ENCODE measurements around the gene CCL14.
"Not testable (repeated sequence)": the region's sequence is repeated elsewhere in the genome, so short reads cannot be mapped to it uniquely, and the experiment has no call there.

The CCL14 gene

GRCh38 chr17:36016555-36016954 lies 30.0 kb upstream of the CCL14 start:
- Histone ChIP-seq H3K23ac (ENCODE audit: low read length) (no peak overlapping the region), H3K4ac (ENCODE audit: low read depth, low read length) (no peak overlapping the region), H2AFZ (ENCODE audit: insufficient read depth, low read length, poor library complexity) (no peak overlapping the region), H3K4me3 (ENCODE audit: low read depth, low read length) (no peak overlapping the region), H3K4me2 (ENCODE audit: low read length) (no peak overlapping the region), H2BK5ac (ENCODE audit: low read depth, low read length, poor library complexity) (no peak overlapping the region), H3K79me2 (ENCODE audit: control insufficient read depth, insufficient read depth, low read length, poor library complexity) (no peaks in the 10 kb centered on the region), H2BK12ac (ENCODE audit: low read length) (no peak overlapping the region), H2AK5ac (ENCODE audit: low read length) (no peak overlapping the region), H3K18ac (ENCODE audit: low read length) (no peak overlapping the region), H3K9me3 (ENCODE audit: insufficient read depth, low read depth, low read length) (peaks cover 7% of the 10 kb centered on the region), H4K12ac (ENCODE audit: low read depth, low read length) (no peak overlapping the region), H3K27me3 (ENCODE audit: insufficient read depth, low read length) (no peaks in the 10 kb centered on the region), H3K14ac (ENCODE audit: low read length) (no peak overlapping the region), H3K27ac (ENCODE audit: low read depth, low read length) (no peak overlapping the region), H4K91ac (ENCODE audit: low read depth, low read length) (no peak overlapping the region), H3K4me1 (ENCODE audit: control insufficient read depth in 1 of 2, insufficient read depth in 2 of 2, low read length in 2 of 2) (no peaks in the 10 kb centered on the region), H4K8ac (ENCODE audit: low read depth, low read length) (no peak overlapping the region), H2BK120ac (ENCODE audit: insufficient read depth, low read length, poor library complexity) (no peak overlapping the region), H3K36me3 (ENCODE audit: control insufficient read depth in 1 of 2, insufficient read depth in 2 of 2, low read length in 2 of 2) (no peaks in the 10 kb centered on the region), H3K9ac (ENCODE audit: low read length) (no peak overlapping the region), H3K79me1 (ENCODE audit: low read length) (no peaks in the 10 kb centered on the region)
- no CpG with 5 or more reads among the region's 2 CpGs for WGBS (ENCODE audit: extremely low coverage, insufficient coverage, insufficient read length)
- DNase-seq = no peak

GRCh38 chr17:36015895-36016294 lies 29.4 kb upstream of the CCL14 start:
- H3K23ac ChIP-seq (ENCODE audit: low read length) = not testable (repeated sequence)

GRCh38 chr17:36014946-36015345 lies 28.4 kb upstream of the CCL14 start:
- H3K9ac ChIP-seq (ENCODE audit: low read length) = no peak overlapping the region
- no peak overlapping the region for H3K4me3 ChIP-seq (ENCODE audit: low read depth, low read length)
- H3K36me3 ChIP-seq (ENCODE audit: control insufficient read depth in 1 of 2, insufficient read depth in 2 of 2, low read length in 2 of 2) = no peaks in the 10 kb centered on the region
- no peak overlapping the region for H3K23ac ChIP-seq (ENCODE audit: low read length)
- H4K91ac ChIP-seq (ENCODE audit: low read depth, low read length) = no peak overlapping the region
- H4K12ac ChIP-seq (ENCODE audit: low read depth, low read length) = no peak overlapping the region
- H3K4me2 ChIP-seq (ENCODE audit: low read length) = no peak overlapping the region
- no peak overlapping the region for H2BK120ac ChIP-seq (ENCODE audit: insufficient read depth, low read length, poor library complexity)
- no peak overlapping the region for H2BK12ac ChIP-seq (ENCODE audit: low read length)
- H3K79me2 ChIP-seq (ENCODE audit: control insufficient read depth, insufficient read depth, low read length, poor library complexity) = no peaks in the 10 kb centered on the region
- H3K9me3 ChIP-seq (ENCODE audit: insufficient read depth, low read depth, low read length) = peaks cover 7% of the 10 kb centered on the region
- no peak overlapping the region for H4K8ac ChIP-seq (ENCODE audit: low read depth, low read length)
- no peak overlapping the region for H3K18ac ChIP-seq (ENCODE audit: low read length)
- H3K27ac ChIP-seq (ENCODE audit: low read depth, low read length) = no peak overlapping the region
- H2AK5ac ChIP-seq (ENCODE audit: low read length) = no peak overlapping the region
- DNase-seq = no peak
- H2BK5ac ChIP-seq (ENCODE audit: low read depth, low read length, poor library complexity) = no peak overlapping the region
- H3K79me1 ChIP-seq (ENCODE audit: low read length) = no peaks in the 10 kb centered on the region
- no peak overlapping the region for H2AFZ ChIP-seq (ENCODE audit: insufficient read depth, low read length, poor library complexity)
- H3K4me1 ChIP-seq (ENCODE audit: control insufficient read depth in 1 of 2, insufficient read depth in 2 of 2, low read length in 2 of 2) = no peaks in the 10 kb centered on the region
- H3K27me3 ChIP-seq (ENCODE audit: insufficient read depth, low read length) = no peaks in the 10 kb centered on the region
- no CpG with 5 or more reads among the region's 5 CpGs for WGBS (ENCODE audit: extremely low coverage, insufficient coverage, insufficient read length)
- no peak overlapping the region for H3K14ac ChIP-seq (ENCODE audit: low read length)
- H3K4ac ChIP-seq (ENCODE audit: low read depth, low read length) = no peak overlapping the region

More at GRCh38 chr17:36015895-36016294, 29.4 kb upstream of the CCL14 start:
- H2AK5ac ChIP-seq (ENCODE audit: low read length); DNase-seq; H4K91ac ChIP-seq (ENCODE audit: low read depth, low read length); H3K4ac ChIP-seq (ENCODE audit: low read depth, low read length); H3K14ac ChIP-seq (ENCODE audit: low read length); H3K9ac ChIP-seq (ENCODE audit: low read length); H2AFZ ChIP-seq (ENCODE audit: insufficient read depth, low read length, poor library complexity); H3K36me3 ChIP-seq (ENCODE audit: control insufficient read depth in 1 of 2, insufficient read depth in 2 of 2, low read length in 2 of 2); H3K4me1 ChIP-seq (ENCODE audit: control insufficient read depth in 1 of 2, insufficient read depth in 2 of 2, low read length in 2 of 2); H2BK120ac ChIP-seq (ENCODE audit: insufficient read depth, low read length, poor library complexity); H3K27ac ChIP-seq (ENCODE audit: low read depth, low read length); H3K18ac ChIP-seq (ENCODE audit: low read length); H4K12ac ChIP-seq (ENCODE audit: low read depth, low read length); H3K79me1 ChIP-seq (ENCODE audit: low read length); H3K79me2 ChIP-seq (ENCODE audit: control insufficient read depth, insufficient read depth, low read length, poor library complexity); H2BK12ac ChIP-seq (ENCODE audit: low read length); H3K9me3 ChIP-seq (ENCODE audit: insufficient read depth, low read depth, low read length); H3K4me3 ChIP-seq (ENCODE audit: low read depth, low read length); H4K8ac ChIP-seq (ENCODE audit: low read depth, low read length); H3K4me2 ChIP-seq (ENCODE audit: low read length); H2BK5ac ChIP-seq (ENCODE audit: low read depth, low read length, poor library complexity); H3K27me3 ChIP-seq (ENCODE audit: insufficient read depth, low read length): not testable (repeated sequence)
- WGBS (ENCODE audit: extremely low coverage, insufficient coverage, insufficient read length) = no CpG with 5 or more reads among the region's 4 CpGs

- no peak overlapping the region for H3K23ac ChIP-seq (ENCODE audit: low read length)
- no peak overlapping the region for H2AFZ ChIP-seq (ENCODE audit: insufficient read depth, low read length, poor library complexity)
- no peak overlapping the region for H3K4me3 ChIP-seq (ENCODE audit: low read depth, low read length)
- no peaks in the 10 kb centered on the region for H3K36me3 ChIP-seq (ENCODE audit: control insufficient read depth in 1 of 2, insufficient read depth in 2 of 2, low read length in 2 of 2)
- no peaks in the 10 kb centered on the region for H3K79me2 ChIP-seq (ENCODE audit: control insufficient read depth, insufficient read depth, low read length, poor library complexity)
- no peak overlapping the region for H3K27ac ChIP-seq (ENCODE audit: low read depth, low read length)
- H3K4me1 ChIP-seq (ENCODE audit: control insufficient read depth in 1 of 2, insufficient read depth in 2 of 2, low read length in 2 of 2) = no peaks in the 10 kb centered on the region
- H2AK5ac ChIP-seq (ENCODE audit: low read length) = no peak overlapping the region
- WGBS (ENCODE audit: extremely low coverage, insufficient coverage, insufficient read length) = no CpG with 5 or more reads among the region's 2 CpGs
- H3K9ac ChIP-seq (ENCODE audit: low read length) = no peak overlapping the region
- no peaks in the 10 kb centered on the region for H3K27me3 ChIP-seq (ENCODE audit: insufficient read depth, low read length)
- H2BK5ac ChIP-seq (ENCODE audit: low read depth, low read length, poor library complexity) = no peak overlapping the region
- no peak for DNase-seq
- H3K18ac ChIP-seq (ENCODE audit: low read length) = no peak overlapping the region
- H3K4ac ChIP-seq (ENCODE audit: low read depth, low read length) = no peak overlapping the region
- H2BK12ac ChIP-seq (ENCODE audit: low read length) = no peak overlapping the region
- no peak overlapping the region for H4K12ac ChIP-seq (ENCODE audit: low read depth, low read length)
- no peak overlapping the region for H3K4me2 ChIP-seq (ENCODE audit: low read length)
- H3K79me1 ChIP-seq (ENCODE audit: low read length) = no peaks in the 10 kb centered on the region
- H2BK120ac ChIP-seq (ENCODE audit: insufficient read depth, low read length, poor library complexity) = no peak overlapping the region
- H3K9me3 ChIP-seq (ENCODE audit: insufficient read depth, low read depth, low read length) = peaks cover 17% of the 10 kb centered on the region
- no peak overlapping the region for H3K14ac ChIP-seq (ENCODE audit: low read length)
- H4K8ac ChIP-seq (ENCODE audit: low read depth, low read length) = no peak overlapping the region
- no peak overlapping the region for H4K91ac ChIP-seq (ENCODE audit: low read depth, low read length)
Observed at GRCh38 chr17:36011201-36011600, 24.7 kb upstream of the CCL14 start.
